NCI-H82 treated with DMSO at 0.1 percent for 48 hours (cell line): ENCODE measurements around the gene GRID1.
"Not testable (repeated sequence)": the region's sequence is repeated elsewhere in the genome, so short reads cannot be mapped to it uniquely, and the experiment has no call there.

ENCODE experiments used
- DNase-seq: peaks from one replicate; lab custom pipeline; 2025; ENCODE audit not compliant: unreplicated experiment; lab: John Stamatoyannopoulos, UW

The GRID1 gene

DNA sequence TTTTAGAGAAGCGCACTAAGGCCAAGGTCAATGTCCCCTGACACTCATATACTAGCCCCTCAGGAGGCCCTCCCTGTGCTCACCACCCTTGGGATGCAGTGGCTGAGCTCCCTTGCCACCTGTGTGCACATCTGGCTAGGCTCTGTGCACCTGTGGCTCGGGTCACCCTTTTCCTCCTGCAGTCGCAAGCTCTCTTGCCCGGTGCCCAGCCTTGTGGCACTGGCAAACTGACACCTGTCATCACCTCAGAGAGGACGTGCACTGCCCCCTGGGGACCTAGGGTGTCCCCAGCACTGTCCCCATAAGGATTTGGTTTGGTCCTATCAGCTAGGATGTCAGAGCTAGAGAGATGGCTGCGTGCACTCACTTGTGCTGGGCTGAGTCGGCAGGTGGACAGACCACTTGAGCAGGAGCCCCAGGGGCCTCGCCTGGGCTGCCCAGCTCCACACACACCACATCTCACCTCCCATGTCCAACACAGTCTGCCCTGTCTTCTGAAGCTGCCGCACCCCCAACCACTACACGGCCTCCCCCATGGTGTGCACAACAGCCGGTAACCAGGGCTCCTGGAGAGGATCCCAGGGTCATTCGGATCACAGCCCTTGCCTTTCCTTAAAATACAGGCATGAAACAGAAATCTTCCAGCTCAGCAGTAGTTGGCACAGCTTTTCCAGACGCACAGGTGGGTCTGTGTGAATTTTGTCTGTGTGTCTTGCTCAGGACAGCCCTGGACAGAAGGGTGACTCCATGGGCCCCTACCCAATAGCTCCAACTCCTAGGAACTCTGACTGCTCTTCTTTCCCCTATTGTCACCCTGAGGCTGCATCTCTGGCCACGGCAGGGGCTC, 111.0 kb downstream of the GRID1 start:
- no peak for DNase-seq

GRCh38 chr10:86254526-86255174, 111.9 kb downstream of the GRID1 start:
- DNase-seq = no peak

- DNase-seq = no peak
Observed at GRCh38 chr10:86254081-86254480, 112.5 kb downstream of the GRID1 start.

DNA sequence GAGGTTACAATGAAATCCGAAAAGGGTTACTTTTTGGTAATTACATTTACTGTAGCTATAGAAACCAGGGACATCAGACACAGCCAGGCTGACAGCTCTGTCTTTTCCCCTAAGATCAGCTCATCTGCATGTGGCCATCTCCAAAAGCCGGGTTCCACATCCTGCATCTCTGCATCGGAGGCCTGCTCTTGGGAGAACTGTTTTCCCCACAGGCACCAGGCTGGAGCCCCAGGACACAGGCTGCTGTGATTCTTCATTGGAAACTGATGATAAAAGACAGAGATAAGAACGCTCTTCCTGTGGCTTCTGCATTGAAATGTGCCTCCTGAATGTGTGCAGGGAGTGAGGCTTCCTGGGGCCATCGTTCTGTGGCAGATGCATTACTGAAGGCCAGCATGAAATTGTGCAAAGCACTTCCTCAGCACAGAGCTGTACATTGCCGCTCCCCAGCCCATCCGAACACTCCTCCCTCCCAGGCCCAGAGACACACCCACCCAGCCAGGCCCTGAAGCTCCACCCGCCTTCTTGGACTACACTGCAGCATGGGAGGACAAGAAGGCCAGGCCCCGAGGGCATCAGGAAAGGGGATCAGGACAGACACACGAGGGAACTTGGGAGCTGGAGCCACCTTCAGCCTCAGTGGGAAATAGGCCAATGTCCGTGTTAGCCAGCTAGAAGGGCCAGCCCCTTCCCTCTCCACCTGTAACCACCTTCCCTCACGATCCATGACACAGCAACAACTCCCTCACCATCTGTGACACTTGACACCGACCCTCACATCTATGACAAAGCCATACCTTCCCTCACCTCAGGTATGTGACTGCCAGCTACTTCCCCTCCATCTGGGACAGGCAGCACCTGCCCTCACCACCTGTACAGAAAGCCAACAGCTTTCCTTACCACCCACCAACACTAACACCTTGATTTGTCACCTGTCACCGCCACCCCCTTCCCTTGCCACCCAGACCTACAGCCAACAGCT, 113.2 kb downstream of the GRID1 start:
- no peak for DNase-seq

DNA sequence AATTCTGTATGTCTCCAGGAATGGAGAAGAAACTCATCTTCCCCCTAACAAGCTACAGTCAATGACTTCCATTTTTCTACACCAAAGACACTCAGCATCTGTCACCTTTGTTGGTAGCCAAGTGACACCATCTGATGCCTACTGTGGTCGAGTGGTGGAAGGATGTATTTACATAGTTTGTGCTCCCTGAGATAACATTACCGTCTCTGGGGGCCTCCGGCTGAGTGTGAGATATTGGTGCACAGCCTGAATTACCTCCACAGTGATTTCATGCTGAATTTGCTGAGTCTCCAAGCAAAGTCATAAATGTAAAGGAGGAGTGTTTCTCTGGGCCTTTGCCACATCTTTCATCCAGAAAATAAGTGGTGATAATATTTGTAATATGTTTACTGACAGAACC, 114.0 kb downstream of the GRID1 start:
- no peak for DNase-seq

DNA sequence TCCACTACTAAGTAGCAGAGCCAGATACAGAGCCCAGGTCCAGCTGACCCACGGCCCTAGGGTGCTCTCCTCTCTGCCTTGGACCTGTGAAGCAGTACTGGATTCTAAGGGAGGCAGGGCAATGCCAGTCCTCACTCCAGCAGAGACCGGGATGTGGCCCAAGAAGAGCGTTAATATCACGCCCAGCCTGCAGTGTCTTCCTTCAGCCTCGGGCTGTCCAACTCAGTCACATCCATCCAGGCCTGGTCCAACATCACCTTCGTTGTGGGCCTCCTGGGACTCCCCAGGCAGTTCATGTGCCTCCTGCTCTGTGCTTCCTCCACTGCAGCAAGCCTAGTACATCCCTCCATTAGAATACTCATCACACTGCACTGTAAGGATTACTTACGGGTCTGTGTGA, 114.5 kb downstream of the GRID1 start:
- DNase-seq = no peak

GRCh38 chr10:86251426-86251825, 115.2 kb downstream of the GRID1 start:
- no peak for DNase-seq

DNA sequence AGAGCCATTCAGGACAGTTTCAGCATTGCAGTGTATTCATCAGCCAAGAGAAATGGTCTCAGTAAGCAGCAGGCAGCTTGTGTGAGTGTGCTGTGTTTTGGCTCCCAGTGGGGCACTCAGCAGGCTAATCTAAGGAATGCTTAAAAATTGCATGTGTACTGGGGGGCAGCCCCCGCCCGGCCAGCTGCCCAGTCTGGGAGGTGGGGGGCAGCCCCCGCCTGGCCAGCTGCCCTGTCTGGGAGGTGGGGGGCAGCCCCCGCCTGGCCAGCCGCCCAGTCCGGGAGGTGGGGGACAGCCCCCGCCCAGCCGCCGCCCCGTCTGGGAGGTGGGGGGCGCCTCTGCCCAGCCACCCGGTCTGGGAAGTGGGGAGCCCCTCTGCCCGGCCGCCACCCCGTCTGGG, 116.2 kb downstream of the GRID1 start:
- no peak for DNase-seq

DNA sequence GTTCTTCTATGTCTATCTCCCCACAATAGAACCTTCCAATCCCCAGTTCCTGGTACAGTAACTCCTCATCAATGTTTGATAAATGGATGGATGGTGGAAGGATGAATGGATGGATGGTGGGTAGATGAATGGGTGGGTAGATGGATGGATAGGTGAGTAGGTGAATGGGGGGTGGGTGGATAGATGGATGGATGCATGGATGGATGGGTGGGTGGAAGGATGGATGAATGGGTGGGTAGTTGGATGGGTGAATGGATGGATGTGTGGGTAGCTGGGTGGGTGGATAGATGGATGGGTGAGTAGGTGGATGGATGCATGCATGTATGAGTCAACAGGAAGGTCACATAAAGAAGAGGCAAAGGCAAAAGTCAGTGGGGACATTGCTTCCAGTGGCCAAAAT, 116.8 kb downstream of the GRID1 start:
- no peak for DNase-seq

DNA sequence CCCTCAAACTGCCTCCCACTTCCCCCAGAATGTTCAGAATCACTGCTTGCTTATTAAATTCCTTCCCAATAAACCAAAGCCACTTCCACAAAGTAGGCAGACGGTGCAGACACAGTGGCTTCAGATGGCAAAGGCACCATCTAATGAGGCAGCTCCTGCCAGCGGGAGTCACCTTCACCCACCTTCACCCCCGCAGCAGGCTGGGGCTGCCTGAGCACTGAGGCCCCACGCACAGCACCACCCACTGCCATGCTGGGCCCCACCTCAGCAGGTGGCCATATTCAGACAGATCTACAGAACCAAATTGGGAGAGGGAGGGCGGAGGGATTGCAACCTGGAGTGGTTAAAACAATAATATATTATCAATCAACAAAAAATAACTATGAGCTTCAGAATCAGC, 118.5 kb downstream of the GRID1 start:
- no peak for DNase-seq

DNA sequence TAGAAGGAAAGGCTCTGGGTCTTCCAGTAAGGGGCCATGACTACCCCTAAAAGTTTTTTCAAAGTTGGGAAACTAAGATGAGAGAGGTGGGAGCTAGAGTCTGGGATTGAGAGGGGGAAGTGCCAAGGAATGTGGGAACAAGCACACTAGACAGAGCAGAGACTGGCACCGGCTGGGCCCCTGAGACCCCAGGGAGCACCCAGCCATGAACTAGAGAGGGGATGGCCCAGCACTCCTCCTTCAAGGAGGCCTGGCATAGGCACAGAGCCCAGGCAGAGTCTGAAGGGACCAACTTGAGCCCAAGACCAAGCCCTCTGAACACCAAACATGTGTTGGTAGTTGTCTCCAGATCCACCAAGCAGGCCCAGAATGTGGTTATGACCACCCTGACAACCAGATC, 119.0 kb downstream of the GRID1 start:
- DNase-seq = no peak

GRCh38 chr10:86247073-86247472, 119.5 kb downstream of the GRID1 start:
- no peak for DNase-seq

GRCh38 chr10:86246279-86246940, 120.2 kb downstream of the GRID1 start:
- no peak for DNase-seq

- DNase-seq = no peak
Observed at GRCh38 chr10:86245015-86245394, 121.6 kb downstream of the GRID1 start.

- DNase-seq = peak; percentile 86
Observed at GRCh38 chr10:86244297-86245014, 122.1 kb downstream of the GRID1 start.

- no peak for DNase-seq
Observed at GRCh38 chr10:86243651-86244155, 122.9 kb downstream of the GRID1 start.

- no peak for DNase-seq
Observed at GRCh38 chr10:86242761-86243160, 123.8 kb downstream of the GRID1 start.

DNA sequence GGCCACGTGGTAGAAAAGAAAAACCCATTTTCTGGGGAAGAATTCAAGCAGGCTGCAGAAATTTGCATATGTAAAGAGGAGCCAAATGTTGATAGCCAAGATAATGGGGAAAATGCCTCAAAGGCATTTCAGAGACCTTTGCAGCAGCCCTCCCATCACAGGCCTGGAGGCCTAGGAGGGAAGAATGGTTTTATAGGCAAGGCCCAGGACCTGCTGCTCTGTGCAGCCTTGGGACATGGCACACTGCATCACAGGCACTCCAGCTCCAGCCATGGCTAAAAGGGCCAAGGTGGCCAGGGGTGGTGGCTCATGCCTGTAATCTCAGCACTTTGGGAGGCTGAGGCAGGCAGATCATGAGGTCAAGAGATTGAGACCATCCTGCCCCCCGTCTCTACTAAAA, 128.5 kb downstream of the GRID1 start:
- not testable (repeated sequence) for DNase-seq

- DNase-seq = no peak
Observed at GRCh38 chr10:86234541-86235270, 131.9 kb downstream of the GRID1 start.
